Measurements from ENCODE around the gene TMEM143. TPM values are rescaled to one million over a fixed set of nuclear protein-coding genes. Genes with fewer than 3 reads are reported as not detected.

TMEM143 gene
- total RNA-seq (2012; rRNA removed), result 3.3 and 3.9 TPM in 2 replicates

DNA sequence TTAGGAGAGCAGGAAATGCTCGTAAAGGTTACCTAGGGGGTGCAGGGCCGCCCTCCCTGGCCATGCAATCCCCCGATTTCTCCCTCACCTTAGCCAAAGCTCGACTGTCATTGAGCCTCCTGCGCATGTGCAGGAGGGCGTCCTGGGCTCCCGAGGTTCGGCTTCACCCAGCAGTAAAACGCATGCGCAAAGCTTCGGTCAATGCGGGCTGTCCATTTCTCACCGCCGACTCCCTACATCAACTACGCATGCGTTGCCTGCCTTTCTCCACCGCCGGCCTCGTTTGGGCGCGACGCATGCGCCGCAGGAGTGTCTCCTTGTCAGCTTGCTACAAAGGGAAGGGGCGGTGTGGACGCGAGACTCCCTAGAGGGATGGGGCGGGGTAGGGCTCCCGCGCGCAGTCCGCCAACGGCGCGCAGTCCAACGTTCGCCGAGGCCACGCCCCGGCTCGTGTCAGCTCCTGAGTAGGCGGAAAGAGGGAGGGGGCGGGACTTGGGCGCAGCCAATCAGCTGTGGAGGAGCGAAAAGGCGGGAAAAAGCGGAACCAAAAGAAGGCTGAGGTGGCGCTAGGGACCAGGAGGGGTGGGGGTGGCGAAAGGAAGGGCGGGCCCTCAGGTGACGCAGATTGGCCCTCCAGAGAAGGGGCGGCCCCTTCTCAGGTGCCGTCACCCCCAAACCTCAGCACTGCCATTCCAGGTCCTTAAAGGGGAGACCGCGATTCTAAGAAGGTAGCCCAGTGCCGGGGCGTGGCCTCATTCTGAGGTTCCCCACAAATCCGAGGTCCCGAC is at the start of gene TMEM143, which contains the start of gene SYNGR4:
Gene TMEM143, minus strand, starts transcription at position 131 of the 788 bp plus-strand sequence. Its CDS starts 20 bp downstream, at position 111.
Gene SYNGR4, plus strand, starts transcription at position 558 of the 788 bp plus-strand sequence. CDS start 1,476 bp downstream, outside the sequence.
- Histone ChIP-seq H3K9me3 (replicated peaks; ENCODE audit: low read length) (no peaks in the 10 kb centered on the region), H3K4me1 (ENCODE audit: control insufficient read depth, insufficient read depth, low read length) (peaks cover 13% of the 10 kb centered on the region), H3K27me3 (ENCODE audit: control insufficient read depth, insufficient read depth, low read length) (no peaks in the 10 kb centered on the region), H3K4me3 (ENCODE audit: low read length) (peak within 1 kb of the TSS; percentile 76), H3K36me3 (ENCODE audit: insufficient read depth, low read length) (no peaks in the 10 kb centered on the region), H3K4me2 (ENCODE audit: low read length) (peak within 1 kb of the TSS; percentile 95), H3K9ac (ENCODE audit: low read depth, low read length) (peak within 1 kb of the TSS; percentile 88)

DNA sequence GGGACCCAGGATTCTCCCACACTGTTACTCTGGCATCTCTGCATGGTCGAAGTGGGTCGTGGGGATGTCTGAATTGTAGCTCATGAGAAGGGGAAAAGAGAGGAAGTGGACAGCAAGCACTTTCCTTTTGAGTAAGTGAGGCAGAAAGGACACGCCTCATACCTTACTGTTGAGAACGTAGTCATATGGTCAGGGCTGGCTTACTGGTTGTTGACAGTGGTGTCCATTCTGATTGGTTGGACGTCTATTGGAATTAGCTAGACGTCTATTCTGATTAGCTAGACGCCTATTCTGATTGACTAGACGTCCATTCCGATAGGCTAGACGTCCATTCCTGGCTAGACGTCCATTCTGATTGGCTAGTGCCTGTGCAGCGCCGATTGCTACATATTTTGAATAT is 42.1 kb upstream of the TMEM143 start:
- no peaks in the 10 kb centered on the region for H3K36me3 ChIP-seq (ENCODE audit: insufficient read depth, low read length)
- H3K9me3 ChIP-seq (replicated peaks; ENCODE audit: low read length), result no peaks in the 10 kb centered on the region
- peaks cover 9% of the 10 kb centered on the region for H3K27me3 ChIP-seq (ENCODE audit: control insufficient read depth, insufficient read depth, low read length)
- no peak overlapping the region for H3K9ac ChIP-seq (ENCODE audit: low read depth, low read length)
- no peak overlapping the region for H3K4me2 ChIP-seq (ENCODE audit: low read length)
- no peak overlapping the region for H3K4me3 ChIP-seq (ENCODE audit: low read length)
- peaks cover 3% of the 10 kb centered on the region for H3K4me1 ChIP-seq (ENCODE audit: control insufficient read depth, insufficient read depth, low read length)

DNA sequence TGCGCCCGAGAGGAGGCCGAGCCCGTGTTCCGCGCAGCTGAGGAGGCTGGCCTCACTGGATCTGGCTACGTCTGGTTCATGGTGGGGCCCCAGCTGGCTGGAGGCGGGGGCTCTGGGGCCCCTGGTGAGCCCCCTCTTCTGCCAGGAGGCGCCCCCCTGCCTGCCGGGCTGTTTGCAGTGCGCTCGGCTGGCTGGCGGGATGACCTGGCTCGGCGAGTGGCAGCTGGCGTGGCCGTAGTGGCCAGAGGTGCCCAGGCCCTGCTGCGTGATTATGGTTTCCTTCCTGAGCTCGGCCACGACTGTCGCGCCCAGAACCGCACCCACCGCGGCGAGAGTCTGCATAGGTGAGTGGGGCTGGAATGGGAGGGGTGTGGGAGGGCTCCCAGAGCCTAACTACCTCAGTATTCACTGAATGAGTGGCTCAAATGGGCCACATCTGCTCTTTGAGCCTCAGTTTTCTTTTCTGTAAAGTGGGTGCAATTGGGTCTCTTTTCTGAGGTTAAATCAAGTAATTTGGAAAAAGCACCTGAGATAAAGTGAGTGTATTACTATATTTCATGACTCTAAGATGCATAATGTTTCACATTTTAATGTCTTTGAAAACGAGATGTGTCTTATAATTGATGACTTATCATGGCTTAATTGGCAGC is 41.4 kb upstream of the TMEM143 start:
- Histone ChIP-seq H3K4me2 (ENCODE audit: low read length) (no peak overlapping the region), H3K36me3 (ENCODE audit: insufficient read depth, low read length) (no peaks in the 10 kb centered on the region), H3K4me1 (ENCODE audit: control insufficient read depth, insufficient read depth, low read length) (peaks cover 3% of the 10 kb centered on the region), H3K4me3 (ENCODE audit: low read length) (no peak overlapping the region), H3K9me3 (replicated peaks; ENCODE audit: low read length) (no peaks in the 10 kb centered on the region), H3K9ac (ENCODE audit: low read depth, low read length) (no peak overlapping the region), H3K27me3 (ENCODE audit: control insufficient read depth, insufficient read depth, low read length) (peaks cover 9% of the 10 kb centered on the region)

DNA sequence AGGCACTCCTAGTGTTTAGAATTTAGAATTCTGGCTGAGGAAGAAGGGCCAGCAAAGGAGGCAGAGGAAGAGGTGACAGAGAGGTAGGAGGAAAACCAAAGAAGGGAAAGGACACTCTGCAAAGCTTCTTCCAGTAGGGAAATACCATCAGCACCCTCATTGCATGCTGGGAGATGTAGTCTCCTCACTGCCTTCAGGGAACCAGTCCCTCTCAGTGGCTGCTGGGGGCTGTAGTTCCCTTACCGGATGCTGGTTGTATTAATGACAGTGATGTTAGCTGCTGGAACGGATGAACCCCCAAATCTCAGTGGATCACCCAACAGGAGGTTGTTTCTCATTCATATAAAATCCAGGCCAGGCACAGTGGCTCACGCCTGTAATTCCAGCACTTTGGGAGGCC is 39.9 kb upstream of the TMEM143 start:
- no peak overlapping the region for H3K9ac ChIP-seq (ENCODE audit: low read depth, low read length)
- H3K4me3 ChIP-seq (ENCODE audit: low read length), result no peak overlapping the region
- H3K9me3 ChIP-seq (replicated peaks; ENCODE audit: low read length), result no peaks in the 10 kb centered on the region
- peaks cover 3% of the 10 kb centered on the region for H3K4me1 ChIP-seq (ENCODE audit: control insufficient read depth, insufficient read depth, low read length)
- H3K36me3 ChIP-seq (ENCODE audit: insufficient read depth, low read length), result no peaks in the 10 kb centered on the region
- peaks cover 9% of the 10 kb centered on the region for H3K27me3 ChIP-seq (ENCODE audit: control insufficient read depth, insufficient read depth, low read length)
- H3K4me2 ChIP-seq (ENCODE audit: low read length), result no peak overlapping the region

DNA sequence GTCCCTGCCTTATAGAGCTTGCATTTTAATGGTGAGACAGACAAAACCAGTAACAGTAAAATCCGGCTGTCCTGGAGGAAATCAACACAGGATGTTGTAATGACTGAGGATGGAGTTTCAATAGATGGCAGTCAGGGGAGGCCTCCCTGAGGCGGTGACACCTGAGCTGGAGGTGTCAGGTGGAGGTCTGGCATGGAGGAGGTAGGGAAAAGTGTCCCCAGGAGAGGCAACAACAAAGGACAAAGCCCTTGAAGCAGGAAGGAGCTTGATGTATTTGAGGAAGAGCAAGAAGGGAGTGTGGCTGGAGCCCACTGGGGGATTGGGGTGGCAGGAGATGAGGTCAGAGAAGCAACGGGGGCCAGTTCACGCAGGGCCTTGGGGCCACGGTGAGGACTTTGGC is 37.5 kb upstream of the TMEM143 start:
- H3K9ac ChIP-seq (ENCODE audit: low read depth, low read length), result no peak overlapping the region

DNA sequence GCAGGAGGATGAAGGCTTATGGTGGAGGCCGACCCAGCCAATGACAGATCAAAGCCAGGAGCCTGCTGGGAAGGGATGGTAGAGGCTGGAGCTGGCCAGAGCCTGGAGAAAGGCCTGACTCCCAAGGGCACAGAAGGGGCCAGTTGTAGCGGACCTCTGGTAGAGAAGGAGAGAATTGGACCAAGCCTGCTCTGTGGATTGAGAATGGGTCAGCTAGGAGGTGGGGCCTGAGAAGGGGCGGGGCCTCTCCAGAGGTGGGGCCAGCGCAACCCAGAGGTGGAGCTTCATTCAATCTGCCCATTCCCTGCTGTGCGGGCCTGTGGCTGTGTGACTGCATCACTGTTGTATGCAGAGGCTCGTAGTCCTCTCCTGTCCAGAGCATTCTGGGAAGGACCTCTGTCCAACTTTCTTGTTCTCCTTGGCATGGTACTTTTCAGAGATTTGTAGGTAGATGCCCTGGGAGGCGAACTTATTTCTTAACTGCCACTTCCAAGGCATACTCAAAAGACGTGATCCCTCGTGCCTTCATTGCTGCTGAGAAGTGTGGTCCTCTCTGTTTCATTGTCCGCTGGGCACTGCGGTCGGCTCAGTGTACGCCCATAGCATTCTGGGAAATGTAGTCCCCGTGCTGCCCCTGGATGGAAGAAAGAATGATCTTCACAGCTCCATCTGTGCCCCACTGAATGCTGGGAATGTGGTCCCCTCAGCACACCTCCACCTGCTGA is 36.4 kb upstream of the TMEM143 start:
- Histone ChIP-seq H3K36me3 (ENCODE audit: insufficient read depth, low read length) (no peaks in the 10 kb centered on the region), H3K27me3 (ENCODE audit: control insufficient read depth, insufficient read depth, low read length) (peaks cover 30% of the 10 kb centered on the region), H3K4me1 (ENCODE audit: control insufficient read depth, insufficient read depth, low read length) (peaks cover 2% of the 10 kb centered on the region), H3K4me2 (ENCODE audit: low read length) (peak overlapping the region; percentile 79), H3K9me3 (replicated peaks; ENCODE audit: low read length) (no peaks in the 10 kb centered on the region), H3K9ac (ENCODE audit: low read depth, low read length) (no peak overlapping the region), H3K4me3 (ENCODE audit: low read length) (peak overlapping the region; percentile 56)

More for the DNA sequence above, 37.5 kb upstream of the TMEM143 start:
- Histone ChIP-seq H3K4me2 (ENCODE audit: low read length) (no peak overlapping the region), H3K4me3 (ENCODE audit: low read length) (no peak overlapping the region), H3K27me3 (ENCODE audit: control insufficient read depth, insufficient read depth, low read length) (peaks cover 24% of the 10 kb centered on the region), H3K4me1 (ENCODE audit: control insufficient read depth, insufficient read depth, low read length) (peaks cover 5% of the 10 kb centered on the region), H3K36me3 (ENCODE audit: insufficient read depth, low read length) (no peaks in the 10 kb centered on the region), H3K9me3 (replicated peaks; ENCODE audit: low read length) (no peaks in the 10 kb centered on the region)

DNA sequence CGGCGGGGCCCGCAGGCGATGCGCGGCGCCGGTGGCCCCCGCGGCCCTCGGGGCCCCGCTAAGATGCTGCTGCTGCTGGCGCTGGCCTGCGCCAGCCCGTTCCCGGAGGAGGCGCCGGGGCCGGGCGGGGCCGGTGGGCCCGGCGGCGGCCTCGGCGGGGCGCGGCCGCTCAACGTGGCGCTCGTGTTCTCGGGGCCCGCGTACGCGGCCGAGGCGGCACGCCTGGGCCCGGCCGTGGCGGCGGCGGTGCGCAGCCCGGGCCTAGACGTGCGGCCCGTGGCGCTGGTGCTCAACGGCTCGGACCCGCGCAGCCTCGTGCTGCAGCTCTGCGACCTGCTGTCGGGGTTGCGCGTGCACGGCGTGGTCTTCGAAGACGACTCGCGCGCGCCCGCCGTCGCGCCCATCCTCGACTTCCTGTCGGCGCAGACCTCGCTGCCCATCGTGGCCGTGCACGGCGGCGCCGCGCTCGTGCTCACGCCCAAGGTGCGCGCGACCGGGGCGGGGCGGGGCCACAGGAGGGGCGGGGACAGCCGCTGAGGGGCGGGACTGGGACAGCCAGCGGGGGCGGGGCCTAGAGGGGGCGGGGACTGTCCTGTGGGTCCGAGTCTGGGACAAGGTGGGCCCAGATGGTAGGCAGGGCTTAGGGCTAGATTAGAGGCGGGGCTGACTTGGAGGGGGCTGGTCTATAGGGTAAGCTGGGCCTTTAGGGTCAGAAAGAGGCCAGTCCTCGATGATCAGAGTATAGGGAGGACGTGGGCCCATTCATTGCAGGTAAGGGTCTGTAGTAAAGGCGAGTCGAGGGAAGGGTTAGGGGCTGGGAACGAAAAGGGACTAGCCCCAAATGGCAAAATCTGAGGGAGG is 34.9 kb upstream of the TMEM143 start:
- H3K4me1 ChIP-seq (ENCODE audit: control insufficient read depth, insufficient read depth, low read length), result peaks cover 8% of the 10 kb centered on the region
- H3K4me3 ChIP-seq (ENCODE audit: low read length), result peak overlapping the region; percentile 63
- peak overlapping the region; percentile 66 for H3K9ac ChIP-seq (ENCODE audit: low read depth, low read length)
- no peaks in the 10 kb centered on the region for H3K9me3 ChIP-seq (replicated peaks; ENCODE audit: low read length)
- peaks cover 44% of the 10 kb centered on the region for H3K27me3 ChIP-seq (ENCODE audit: control insufficient read depth, insufficient read depth, low read length)
- no peaks in the 10 kb centered on the region for H3K36me3 ChIP-seq (ENCODE audit: insufficient read depth, low read length)
- H3K4me2 ChIP-seq (ENCODE audit: low read length), result peak overlapping the region; percentile 71

DNA sequence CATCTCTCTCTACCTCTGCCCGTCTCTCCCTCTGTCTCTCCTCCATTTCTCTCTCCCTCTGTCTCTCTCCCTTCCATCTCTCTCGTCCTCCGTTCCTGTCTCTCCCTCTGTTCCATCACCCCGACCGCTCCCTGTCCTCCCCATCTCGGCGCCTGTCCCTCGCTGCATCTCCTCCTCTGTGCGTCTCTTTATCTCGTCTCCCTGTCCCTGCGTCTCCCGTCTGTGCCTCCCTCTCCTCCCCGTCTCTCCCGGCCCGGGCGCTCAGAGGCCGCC is 34.3 kb upstream of the TMEM143 start:
- H3K4me2 ChIP-seq (ENCODE audit: low read length), result peak overlapping the region; percentile 71
- peak overlapping the region; percentile 63 for H3K4me3 ChIP-seq (ENCODE audit: low read length)
- peaks cover 11% of the 10 kb centered on the region for H3K4me1 ChIP-seq (ENCODE audit: control insufficient read depth, insufficient read depth, low read length)
- H3K27me3 ChIP-seq (ENCODE audit: control insufficient read depth, insufficient read depth, low read length), result peaks cover 49% of the 10 kb centered on the region
- no peaks in the 10 kb centered on the region for H3K36me3 ChIP-seq (ENCODE audit: insufficient read depth, low read length)
- no peaks in the 10 kb centered on the region for H3K9me3 ChIP-seq (replicated peaks; ENCODE audit: low read length)
- H3K9ac ChIP-seq (ENCODE audit: low read depth, low read length), result peak overlapping the region; percentile 66

DNA sequence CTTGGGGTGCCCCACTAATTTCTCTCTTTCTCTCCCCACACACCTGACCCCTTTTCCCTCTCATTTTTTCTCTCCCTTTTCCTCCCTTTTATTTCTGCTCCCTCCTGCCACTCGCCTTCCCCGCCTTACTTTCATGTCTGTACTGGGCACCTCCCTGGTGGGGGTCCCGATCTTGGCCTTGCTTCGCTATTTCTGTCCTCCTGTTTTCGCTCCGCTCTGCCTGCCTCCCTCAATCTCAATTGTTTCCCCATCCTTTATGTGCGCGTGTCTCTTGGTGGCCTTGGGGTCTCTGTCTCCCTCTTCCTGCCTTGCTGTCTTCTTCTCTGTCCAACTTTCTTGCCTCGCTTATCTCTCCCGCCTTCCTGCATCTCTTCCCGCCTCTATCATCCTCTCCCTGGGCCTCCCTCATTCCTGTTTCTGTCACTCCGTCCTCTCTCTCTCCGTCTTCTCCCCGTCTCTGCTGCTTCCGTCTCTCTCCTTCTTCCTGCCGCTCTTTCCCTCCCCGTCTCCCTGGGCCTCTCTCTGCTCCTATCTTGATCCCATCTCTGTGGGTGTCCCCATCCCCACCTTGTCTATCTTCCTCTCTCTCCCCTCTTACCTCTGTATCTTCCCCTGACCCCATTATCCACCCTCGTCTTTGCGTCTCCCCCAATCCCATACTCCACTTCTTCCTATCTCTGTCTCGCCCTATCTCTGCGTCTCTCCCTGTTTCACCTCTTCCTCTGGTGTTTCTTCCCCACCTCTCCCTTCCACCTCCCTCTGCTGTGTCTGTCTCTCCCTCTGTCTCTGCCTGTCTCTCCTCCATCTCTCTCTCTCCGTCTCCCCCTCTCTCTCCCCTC is 33.7 kb upstream of the TMEM143 start:
- Histone ChIP-seq H3K4me1 (ENCODE audit: control insufficient read depth, insufficient read depth, low read length) (peaks cover 11% of the 10 kb centered on the region), H3K36me3 (ENCODE audit: insufficient read depth, low read length) (no peaks in the 10 kb centered on the region), H3K9ac (ENCODE audit: low read depth, low read length) (peak overlapping the region; percentile 66), H3K27me3 (ENCODE audit: control insufficient read depth, insufficient read depth, low read length) (peaks cover 49% of the 10 kb centered on the region), H3K9me3 (replicated peaks; ENCODE audit: low read length) (no peaks in the 10 kb centered on the region), H3K4me3 (ENCODE audit: low read length) (peak overlapping the region; percentile 63), H3K4me2 (ENCODE audit: low read length) (peak overlapping the region; percentile 71)

DNA sequence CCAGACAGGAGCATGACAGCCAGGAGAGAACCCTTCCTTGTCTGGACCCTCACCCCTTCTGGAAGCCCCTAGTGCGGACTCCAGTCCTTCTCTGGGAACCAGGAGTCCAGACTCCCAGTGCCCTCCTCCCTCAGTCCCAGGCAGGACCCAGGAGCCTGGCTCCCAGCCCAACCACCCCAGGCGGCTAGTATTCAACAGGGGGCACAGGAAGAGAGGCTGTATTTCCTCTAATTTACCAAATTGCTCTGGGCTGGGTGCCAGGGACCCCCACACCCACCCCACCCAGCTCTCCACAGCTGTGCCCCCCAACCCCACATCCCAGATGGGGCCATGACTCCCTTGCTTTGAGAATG is 33.1 kb upstream of the TMEM143 start:
- Histone ChIP-seq H3K4me1 (ENCODE audit: control insufficient read depth, insufficient read depth, low read length) (peaks cover 11% of the 10 kb centered on the region), H3K9ac (ENCODE audit: low read depth, low read length) (no peak overlapping the region), H3K9me3 (replicated peaks; ENCODE audit: low read length) (no peaks in the 10 kb centered on the region), H3K36me3 (ENCODE audit: insufficient read depth, low read length) (no peaks in the 10 kb centered on the region), H3K4me3 (ENCODE audit: low read length) (no peak overlapping the region), H3K4me2 (ENCODE audit: low read length) (no peak overlapping the region), H3K27me3 (ENCODE audit: control insufficient read depth, insufficient read depth, low read length) (peaks cover 49% of the 10 kb centered on the region)
